Measurements from ENCODE around the gene COL4A2. TPM values are rescaled to one million over a fixed set of nuclear protein-coding genes. Genes with fewer than 3 reads are reported as not detected.

Gene COL4A2
- polyA plus RNA-seq, 1 donor: 406 TPM

GRCh38 chr13:110354715-110355473 lies 47.8 kb downstream of the COL4A2 start:
- no peak for DNase-seq

DNA sequence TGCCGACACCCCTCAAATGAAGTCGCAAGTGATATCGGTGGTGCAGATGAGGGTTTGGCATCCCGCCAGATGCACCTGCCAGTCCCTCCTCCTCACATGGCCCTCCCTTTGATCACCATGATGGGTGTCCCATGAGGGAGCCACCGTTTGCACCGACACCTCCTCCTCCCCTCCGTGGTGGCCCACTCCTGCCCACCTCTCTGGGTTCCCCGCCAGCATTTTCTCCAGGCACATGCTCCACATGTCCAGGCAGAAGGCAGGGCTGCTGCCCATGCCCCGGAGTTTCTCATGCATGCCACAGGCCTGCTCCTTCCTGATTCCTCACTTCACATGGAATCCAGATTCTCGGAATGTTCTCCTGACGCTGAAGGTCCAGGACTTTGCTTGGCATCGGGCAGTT lies 49.3 kb downstream of the COL4A2 start:
- DNase-seq: no peak

- DNase-seq: no peak
Observed at GRCh38 chr13:110358381-110358780, 51.3 kb downstream of the COL4A2 start.

DNA sequence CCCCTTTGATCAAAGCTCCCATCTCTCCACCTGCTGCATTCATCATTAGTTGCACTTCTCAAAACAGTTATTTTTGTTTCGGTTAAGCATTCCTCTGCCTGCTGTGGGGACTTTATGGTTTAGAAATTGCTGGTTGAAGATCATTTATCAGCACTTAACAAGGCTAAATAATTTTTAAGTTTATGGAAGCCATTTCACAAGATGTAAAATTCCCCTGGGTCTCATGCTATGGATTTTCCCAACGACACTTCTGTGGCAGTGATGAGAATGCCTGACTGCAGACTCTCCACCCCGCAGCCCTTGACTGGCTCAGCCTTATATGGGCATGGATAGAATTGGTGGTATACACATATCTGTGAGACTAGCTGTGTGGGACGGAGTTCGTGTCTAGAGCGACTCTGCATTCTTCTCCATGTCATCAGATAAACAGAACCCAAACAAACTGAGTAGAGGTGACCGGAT lies 52.8 kb downstream of the COL4A2 start:
- no peak for DNase-seq

DNA sequence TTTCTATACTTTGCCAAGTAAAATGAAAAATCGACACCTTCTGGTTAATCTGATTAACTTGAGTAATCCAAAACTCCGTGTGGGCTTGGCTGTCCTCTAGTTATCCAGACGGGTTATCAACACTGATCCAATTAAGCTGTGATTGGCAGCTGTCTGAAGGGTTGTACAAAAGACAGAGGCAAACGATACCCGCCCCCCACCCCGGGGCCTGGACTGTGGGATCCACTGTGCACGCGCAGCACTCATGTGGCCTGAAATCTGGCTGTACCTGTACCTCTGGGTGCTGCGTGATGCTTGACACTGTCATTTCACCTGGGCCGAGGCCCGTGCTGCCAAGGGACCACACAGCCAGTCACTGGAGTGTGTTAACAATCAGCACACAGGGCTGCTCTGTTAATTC lies 53.5 kb downstream of the COL4A2 start:
- DNase-seq: no peak

- no peak for DNase-seq
Observed at GRCh38 chr13:110361365-110361911, 54.4 kb downstream of the COL4A2 start.

GRCh38 chr13:110363010-110363409 lies 55.9 kb downstream of the COL4A2 start:
- DNase-seq: no peak

- DNase-seq: no peak
Observed at GRCh38 chr13:110364081-110364480, 57.0 kb downstream of the COL4A2 start.

- DNase-seq: no peak
Observed at GRCh38 chr13:110365876-110366275, 58.8 kb downstream of the COL4A2 start.

GRCh38 chr13:110366733-110367132 lies 59.6 kb downstream of the COL4A2 start:
- DNase-seq: no peak

GRCh38 chr13:110367620-110368019 lies 60.5 kb downstream of the COL4A2 start:
- DNase-seq: no peak

GRCh38 chr13:110368408-110368807 lies 61.3 kb downstream of the COL4A2 start:
- DNase-seq: no peak

- DNase-seq: no peak
Observed at GRCh38 chr13:110369400-110369799, 62.3 kb downstream of the COL4A2 start.

- no peak for DNase-seq
Observed at GRCh38 chr13:110371550-110372465, 64.7 kb downstream of the COL4A2 start.

DNA sequence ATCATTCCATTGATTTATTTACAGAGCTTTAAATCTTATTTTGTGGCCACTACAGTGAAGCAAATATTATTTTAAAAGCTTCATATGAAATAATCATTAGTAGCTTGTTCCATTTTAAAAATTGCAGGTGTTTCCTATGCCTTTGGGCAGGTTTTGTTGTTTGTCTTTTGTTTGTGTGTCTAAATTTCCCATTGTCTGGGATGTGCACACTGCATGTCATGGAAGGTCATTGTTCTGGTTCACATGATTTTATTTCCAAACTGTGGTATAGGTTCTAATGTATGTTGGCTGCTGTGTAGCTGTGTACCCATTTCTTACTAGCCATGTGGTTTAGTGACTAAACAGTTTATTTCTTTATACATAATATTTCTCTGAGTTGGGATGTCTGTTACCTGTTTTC lies 65.6 kb downstream of the COL4A2 start:
- no peak for DNase-seq

GRCh38 chr13:110373617-110374016 lies 66.5 kb downstream of the COL4A2 start:
- DNase-seq: no peak

GRCh38 chr13:110374431-110375370 lies 67.6 kb downstream of the COL4A2 start:
- no peak for DNase-seq

- no peak for DNase-seq
Observed at GRCh38 chr13:110376120-110376519, 69.0 kb downstream of the COL4A2 start.

DNA sequence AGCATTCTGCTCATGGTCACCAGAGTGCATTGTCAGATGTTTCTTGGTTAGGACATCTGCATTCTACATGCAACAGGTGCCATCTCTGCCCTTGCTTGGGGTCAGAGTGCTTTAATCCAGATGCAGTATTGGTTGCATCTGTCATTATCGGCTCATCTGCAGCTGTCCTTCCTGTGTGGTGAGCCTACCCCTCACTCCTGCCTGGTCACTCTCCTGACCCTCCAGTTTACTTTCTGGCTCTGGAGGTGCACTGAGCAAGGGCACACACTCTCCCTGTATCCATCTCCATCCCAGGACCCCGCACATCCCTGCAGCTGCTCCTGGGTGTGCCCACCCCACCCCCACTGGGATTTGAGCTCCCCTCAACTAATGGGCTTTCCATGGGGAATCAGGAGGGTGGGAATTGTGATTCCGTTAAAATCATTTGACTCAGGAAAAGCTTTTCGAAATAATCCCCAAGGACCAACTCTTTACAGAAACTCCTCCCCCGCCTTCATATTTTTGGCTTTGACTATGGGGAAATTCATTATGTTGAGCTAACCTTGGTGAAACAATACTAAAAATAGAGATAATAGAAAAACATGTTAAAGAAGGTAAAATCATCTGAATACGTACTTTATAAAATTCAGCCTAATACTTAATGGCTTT lies 70.2 kb downstream of the COL4A2 start:
- no peak for DNase-seq

- no peak for DNase-seq
Observed at GRCh38 chr13:110377826-110378201, 70.7 kb downstream of the COL4A2 start.

DNA sequence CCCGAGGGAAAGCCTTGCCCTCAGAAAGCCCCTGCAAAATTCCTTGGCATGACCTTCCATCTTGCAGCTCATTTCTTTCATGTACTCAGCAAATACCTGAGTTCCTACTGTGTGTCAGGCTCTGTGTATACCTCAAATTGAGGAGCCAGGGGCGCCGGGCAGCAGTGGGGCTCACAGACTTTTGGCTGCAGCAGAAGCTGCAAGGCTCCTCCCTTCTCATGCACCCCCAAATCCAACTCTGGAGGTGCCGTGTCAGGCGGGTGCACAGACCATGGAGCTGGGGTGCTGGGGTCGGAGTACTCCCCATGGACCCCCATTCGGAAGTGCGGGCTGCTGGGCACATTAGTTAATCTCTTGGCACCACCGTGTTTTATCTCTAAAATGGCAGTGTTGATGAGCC lies 72.3 kb downstream of the COL4A2 start:
- no peak for DNase-seq
